ENCODE measurements around the gene TCF7. TPM values are rescaled to one million over a fixed set of nuclear protein-coding genes. Genes with fewer than 3 reads are reported as not detected.

Gene TCF7
- 10 to 100 TPM in 2 of 12 donors, 1 to 10 TPM in 9, not detected in 1; 1.7 to 22.1 (median 2.5) TPM for polyA plus RNA-seq (ENCODE audit: insufficient read length in 12 of 12)
- long read RNA-seq, donor 1, result 0 reads
- long read RNA-seq, donor 2, result 0 reads
- long read RNA-seq, donor 3, partial matches to known transcripts, result 67 of 278 reads
- long read RNA-seq, donor 3, other reads (novel, unspliced or antisense), result 210 of 278 reads
- long read RNA-seq, donor 4, result 0 reads
- long read RNA-seq, donor 5, partial matches to known transcripts, result 339 of 1,059 reads
- long read RNA-seq, donor 5, other reads (novel, unspliced or antisense), result 720 of 1,059 reads
- long read RNA-seq, donor 6, result 0 reads
- long read RNA-seq, donor 7, result 0 reads
- long read RNA-seq, donor 8, result 0 reads
- long read RNA-seq, donor 9, result 0 reads
- long read RNA-seq, donor 10, result 0 reads
- long read RNA-seq, donor 11, result 0 reads

- DNase-seq, result no peak
These were observed at the start of gene TCF7 for GRCh38 chr5:134113902-134114875. Gene TCF7, plus strand, starts transcription at chr5:134114681. Its CDS starts 226 bp downstream, at chr5:134114907.

DNA sequence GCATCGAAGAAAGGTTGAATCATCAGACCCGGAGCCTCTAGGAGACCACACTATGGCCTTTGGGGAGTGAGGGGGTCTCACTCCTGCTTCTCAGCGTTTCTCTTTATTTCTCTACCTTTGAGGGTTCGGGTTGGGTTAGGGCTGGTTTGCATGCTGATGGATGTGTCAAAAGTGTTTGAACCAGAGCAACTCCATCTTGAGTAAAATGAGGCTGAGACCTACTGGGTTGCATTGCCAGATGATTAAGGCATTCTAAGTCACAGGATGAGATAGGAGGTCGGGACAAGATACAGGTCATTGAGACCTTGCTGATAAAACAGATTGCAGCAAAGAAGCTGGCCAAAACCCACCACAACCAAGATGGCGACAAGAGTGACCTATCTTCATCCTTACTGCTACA is 44.9 kb upstream of the TCF7 start:
- no peak for DNase-seq

DNA sequence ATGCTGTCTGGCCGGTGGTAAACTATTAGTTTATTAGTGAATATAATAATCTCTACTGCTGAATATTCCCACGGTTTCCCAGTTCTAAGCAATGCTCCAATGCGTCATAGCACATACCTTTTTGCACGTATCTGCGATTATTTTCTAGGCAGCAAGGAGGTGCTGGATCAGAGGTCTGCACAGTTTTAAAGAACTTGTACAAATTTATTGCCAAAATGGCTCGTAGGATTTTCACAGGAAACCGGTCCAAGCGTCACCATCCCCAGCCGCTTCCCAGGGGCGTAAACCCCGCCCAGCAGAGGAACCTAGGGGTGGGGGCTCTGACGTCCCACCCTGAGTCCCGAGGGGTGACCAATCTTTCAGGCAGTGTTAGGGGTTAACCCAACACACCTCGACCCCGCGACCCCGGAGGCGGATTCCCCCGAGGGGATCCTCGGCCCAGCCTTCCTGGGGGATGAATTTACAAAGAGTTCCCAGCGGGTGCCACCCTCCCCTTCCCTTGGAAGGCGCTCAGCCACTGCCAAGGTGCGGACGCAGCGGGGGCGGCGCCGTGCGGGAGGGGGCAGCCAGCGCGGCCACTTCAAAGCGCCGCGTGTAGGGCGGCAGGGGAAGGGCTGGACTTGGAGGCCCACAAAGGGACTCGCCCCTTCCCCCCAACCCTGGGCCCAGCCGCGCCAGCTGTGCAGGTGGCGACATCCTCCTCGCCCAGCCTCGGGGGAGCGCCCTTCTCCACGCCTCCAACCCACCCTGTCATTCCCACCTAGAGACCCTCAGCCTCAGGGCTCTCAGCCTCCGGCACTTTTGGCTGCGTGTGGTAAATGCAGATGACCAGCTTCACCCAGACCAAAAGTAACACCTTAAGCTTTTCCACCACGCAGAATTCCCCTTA is 43.5 kb upstream of the TCF7 start:
- DNase-seq, result no peak

DNA sequence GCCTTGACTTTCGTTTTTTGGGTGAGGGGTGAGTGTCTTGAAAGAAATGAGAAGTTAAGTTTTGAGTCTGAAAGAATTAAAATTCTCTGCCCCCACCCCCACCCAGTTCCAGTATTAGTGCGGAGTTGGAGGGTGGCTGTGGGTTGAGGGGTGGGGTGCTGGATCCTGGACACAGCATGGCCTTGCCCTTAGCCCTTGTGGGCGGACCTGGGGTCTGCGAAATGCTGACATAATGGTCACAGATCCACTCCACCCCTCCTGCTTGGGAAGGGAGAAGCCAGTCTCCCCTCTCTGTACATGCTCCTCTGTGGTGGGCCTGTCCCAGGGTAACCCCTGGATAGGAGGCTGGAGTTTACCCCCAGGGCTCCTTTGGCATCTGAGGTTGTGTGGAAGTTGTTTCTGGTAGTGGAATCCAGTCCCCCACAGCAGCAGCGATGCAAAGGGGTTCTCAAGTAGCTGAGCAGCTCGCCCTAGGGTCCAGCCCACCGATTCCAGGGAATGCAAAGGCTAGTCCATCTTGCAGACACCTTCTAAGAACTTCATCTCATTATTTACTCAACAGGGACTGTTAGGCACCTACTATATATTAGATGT is 42.8 kb upstream of the TCF7 start:
- no peak for DNase-seq

GRCh38 chr5:134072471-134073210 is 41.8 kb upstream of the TCF7 start:
- DNase-seq, result no peak

DNA sequence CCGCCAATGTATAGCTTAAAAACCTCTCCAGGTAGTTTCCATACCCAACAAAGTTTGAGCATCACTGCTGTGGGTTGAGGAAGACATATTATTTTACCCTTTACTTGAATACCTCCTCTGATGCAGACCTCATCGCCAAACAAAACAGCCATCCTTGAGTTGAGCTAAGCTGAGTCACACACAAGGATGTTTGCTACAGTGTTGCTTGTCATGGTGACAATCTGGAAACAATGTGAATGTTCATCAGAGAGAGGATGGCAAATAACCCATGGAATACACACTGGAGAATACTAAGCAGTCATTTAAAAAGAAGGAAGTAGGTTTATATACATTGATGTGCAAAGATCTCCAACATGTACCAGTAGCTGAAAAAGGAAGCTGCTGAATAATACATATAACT is 41.1 kb upstream of the TCF7 start:
- no peak for DNase-seq

GRCh38 chr5:134075102-134075501 is 39.4 kb upstream of the TCF7 start:
- DNase-seq, result no peak

DNA sequence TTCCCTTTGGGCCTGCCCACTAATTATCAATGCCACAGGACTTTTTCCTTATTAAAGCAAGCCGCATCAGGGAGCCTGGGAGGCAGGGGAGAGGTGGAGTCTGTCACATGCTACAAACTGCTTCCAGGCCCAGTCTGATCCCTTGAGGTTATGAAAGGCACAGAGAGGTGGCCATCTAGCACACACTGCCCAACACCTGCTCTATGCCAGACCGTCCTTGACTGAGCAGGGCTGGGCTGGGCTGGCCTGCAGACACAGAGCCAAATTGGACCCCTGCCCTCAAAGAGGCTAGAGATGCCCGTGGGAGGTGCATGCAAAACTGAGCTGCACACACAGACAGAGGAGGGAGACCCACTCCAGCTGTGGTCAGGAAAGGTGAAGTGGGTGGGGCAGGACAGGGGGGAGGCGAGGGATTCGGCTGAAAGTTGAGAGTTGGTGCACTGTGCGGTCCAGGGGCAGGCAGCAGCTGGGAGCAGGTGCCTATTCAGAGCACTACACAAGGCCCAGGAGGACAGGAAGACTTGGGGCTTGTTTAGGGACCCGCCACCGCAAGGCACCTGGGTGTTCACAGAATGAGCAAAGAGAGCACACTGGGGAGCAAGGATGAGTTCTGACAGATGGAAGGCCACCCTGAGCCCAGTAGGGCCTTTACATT is 36.4 kb upstream of the TCF7 start:
- DNase-seq, result no peak

DNA sequence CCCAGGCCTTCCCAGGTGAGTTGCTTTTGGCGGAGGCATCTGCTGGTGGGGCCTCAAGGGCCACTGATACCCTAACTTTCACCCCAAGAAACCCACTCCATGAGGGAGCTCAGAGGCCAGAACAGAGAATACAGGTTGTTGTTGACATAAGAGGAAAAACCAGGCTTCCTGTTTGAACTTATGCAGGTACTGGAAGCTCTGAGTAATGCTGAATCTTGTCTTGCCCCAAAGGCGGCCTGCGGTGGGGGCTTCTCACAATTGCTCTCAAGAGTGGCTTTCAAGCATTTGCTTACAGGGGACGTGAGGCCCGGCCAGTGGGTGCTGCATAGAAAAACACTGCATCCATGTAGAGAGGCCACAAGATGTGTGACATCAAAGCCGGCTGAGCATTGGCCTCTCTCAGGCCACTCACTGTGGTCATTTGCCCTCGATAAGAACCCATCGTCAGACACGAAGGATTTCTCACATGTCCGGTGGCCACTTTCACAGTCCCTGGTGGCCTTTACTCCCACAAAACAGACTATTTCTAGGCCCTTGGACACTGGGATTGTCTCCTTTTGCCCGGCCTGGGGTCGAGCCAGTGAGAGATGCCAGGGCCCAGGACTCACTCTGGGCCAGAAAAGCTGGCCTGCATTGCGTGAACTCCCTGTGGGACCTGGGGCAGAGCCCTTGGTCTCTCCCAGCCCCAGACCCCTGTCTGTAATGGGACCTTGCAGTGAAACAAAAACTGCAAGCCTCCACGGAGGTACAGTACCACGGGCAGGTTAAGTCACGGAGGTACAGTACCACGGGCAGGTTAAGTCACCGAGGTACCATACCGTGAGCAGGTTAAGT is 34.5 kb upstream of the TCF7 start:
- no peak for DNase-seq

- DNase-seq, result no peak
These were observed 32.1 kb upstream of the TCF7 start for GRCh38 chr5:134082264-134082992.

DNA sequence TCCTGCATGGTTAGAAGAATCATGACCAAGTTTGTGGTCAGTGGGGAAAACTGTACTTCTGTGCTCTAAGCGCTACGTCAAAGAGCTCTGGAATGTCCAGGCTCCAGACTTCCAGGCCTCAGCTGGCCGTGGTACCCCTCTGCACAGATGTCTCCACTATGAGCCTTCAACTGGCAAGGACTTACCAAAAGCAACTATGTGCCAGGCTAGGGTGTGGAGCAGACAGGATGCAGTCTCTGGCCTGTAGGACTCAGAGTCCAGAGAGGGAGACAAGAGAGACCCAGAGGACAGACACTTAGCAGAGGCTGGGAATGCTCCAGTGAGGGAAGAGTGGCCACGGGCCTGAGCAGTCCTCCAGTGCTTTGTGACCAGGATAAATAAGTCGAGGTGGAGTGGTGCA is 31.0 kb upstream of the TCF7 start:
- no peak for DNase-seq

GRCh38 chr5:134084022-134084565 is 30.4 kb upstream of the TCF7 start:
- no peak for DNase-seq

GRCh38 chr5:134084570-134084969 is 29.9 kb upstream of the TCF7 start:
- DNase-seq, result no peak

- no peak for DNase-seq
These were observed 29.1 kb upstream of the TCF7 start for GRCh38 chr5:134085411-134085810.

DNA sequence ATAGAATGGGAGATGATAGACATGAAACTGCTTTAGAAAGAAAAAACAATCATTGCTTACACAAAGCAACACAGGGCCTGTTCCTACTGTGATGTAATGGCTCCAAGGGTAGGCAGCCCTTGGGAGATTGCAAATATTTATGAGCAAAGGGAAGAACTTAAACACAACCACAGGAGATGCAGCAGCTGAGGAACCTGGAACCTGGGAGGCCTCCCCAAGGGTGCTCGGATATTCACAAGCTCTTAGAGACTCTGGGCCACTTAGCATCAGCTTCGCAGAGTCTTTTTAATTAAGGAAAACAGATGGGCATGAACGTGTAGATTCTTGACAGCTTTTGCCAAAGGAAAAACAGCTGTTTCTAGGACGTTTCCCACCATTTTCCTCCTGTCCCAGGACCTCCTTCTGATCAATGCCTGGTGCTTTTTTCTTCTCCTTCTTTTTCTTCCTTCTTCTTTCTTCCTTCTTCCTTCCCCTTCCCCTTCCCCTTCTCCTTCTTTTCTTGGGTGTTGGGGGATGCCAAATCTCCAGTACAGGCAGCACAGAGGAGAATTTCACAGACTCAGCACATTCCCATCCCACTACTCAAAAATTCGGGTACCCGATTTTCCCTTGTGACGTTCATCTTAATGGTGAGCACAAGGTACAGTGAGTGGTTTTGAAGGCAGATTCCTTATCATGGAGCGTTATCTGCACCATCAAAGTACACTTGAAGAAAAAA is 28.1 kb upstream of the TCF7 start:
- no peak for DNase-seq

- DNase-seq, result no peak
These were observed 27.6 kb upstream of the TCF7 start for GRCh38 chr5:134086943-134087305.

GRCh38 chr5:134088291-134088690 is 26.2 kb upstream of the TCF7 start:
- no peak for DNase-seq
